Mucosa of stomach (tissue), 1 donor: ENCODE data around the gene PIAS4.
A peak's percentile ranks its signal among the peaks of the same experiment; 100 is the strongest.

Experiments
- H3K27me3 ChIP-seq: one replicate; pipeline ENCODE4 v1.7.0; 2013; ENCODE audit warnings: mild to moderate bottlenecking, low read length; ENCODE audit not compliant: control insufficient read depth, insufficient read depth
- H3K36me3 ChIP-seq: one replicate; pipeline ENCODE4 v1.7.0; 2013; ENCODE audit warnings: low read length; ENCODE audit not compliant: control insufficient read depth, insufficient read depth
- H3K4me1 ChIP-seq: one replicate; pipeline ENCODE4 v1.7.0; 2013; ENCODE audit warnings: mild to moderate bottlenecking, low read length; ENCODE audit not compliant: control insufficient read depth, insufficient read depth
- H3K4me3 ChIP-seq: one replicate; pipeline ENCODE4 v1.7.0; 2013; ENCODE audit warnings: low read length
- H3K9ac ChIP-seq: one replicate; pipeline ENCODE4 v1.7.0; 2013; ENCODE audit warnings: mild to moderate bottlenecking, low read length, moderate library complexity
- H3K9me3 ChIP-seq: one replicate; pipeline ENCODE4 v1.7.0; 2013; ENCODE audit warnings: mild to moderate bottlenecking, low read length, moderate library complexity; ENCODE audit not compliant: control insufficient read depth
- donor health status: Pancreatic carcinoma.

Gene PIAS4

GRCh38 chr19:3980353-3981251, 26.9 kb upstream of the PIAS4 start:
- no peaks in the 10 kb centered on the region for H3K9me3 ChIP-seq
- no peak overlapping the region for H3K9ac ChIP-seq
- no peaks in the 10 kb centered on the region for H3K27me3 ChIP-seq
- peaks cover 62% of the 10 kb centered on the region for H3K36me3 ChIP-seq
- peaks cover 29% of the 10 kb centered on the region for H3K4me1 ChIP-seq
- H3K4me3 ChIP-seq: no peak overlapping the region

- Histone ChIP-seq H3K4me3 (no peak overlapping the region), H3K36me3 (peaks cover 61% of the 10 kb centered on the region), H3K9me3 (no peaks in the 10 kb centered on the region)
These were observed 26.2 kb upstream of the PIAS4 start for GRCh38 chr19:3981373-3981735.

GRCh38 chr19:3981736-3982681, 25.5 kb upstream of the PIAS4 start:
- H3K9ac ChIP-seq: peak overlapping the region; percentile 28
- H3K4me3 ChIP-seq: no peak overlapping the region
- no peaks in the 10 kb centered on the region for H3K9me3 ChIP-seq
- H3K4me1 ChIP-seq: peaks cover 43% of the 10 kb centered on the region
- no peaks in the 10 kb centered on the region for H3K27me3 ChIP-seq
- peaks cover 55% of the 10 kb centered on the region for H3K36me3 ChIP-seq

More at GRCh38 chr19:3981373-3981735, 26.2 kb upstream of the PIAS4 start:
- Histone ChIP-seq H3K9ac (no peak overlapping the region), H3K4me1 (peaks cover 37% of the 10 kb centered on the region), H3K27me3 (no peaks in the 10 kb centered on the region)

- Histone ChIP-seq H3K4me1 (peaks cover 50% of the 10 kb centered on the region), H3K27me3 (no peaks in the 10 kb centered on the region), H3K4me3 (no peak overlapping the region), H3K9me3 (no peaks in the 10 kb centered on the region), H3K36me3 (peaks cover 45% of the 10 kb centered on the region), H3K9ac (peak overlapping the region; percentile 87)
These were observed 24.6 kb upstream of the PIAS4 start for GRCh38 chr19:3982701-3983541.

GRCh38 chr19:3983542-3983914, 24.0 kb upstream of the PIAS4 start:
- Histone ChIP-seq H3K27me3 (no peaks in the 10 kb centered on the region), H3K9ac (peak overlapping the region; percentile 87), H3K4me1 (peaks cover 55% of the 10 kb centered on the region), H3K36me3 (peaks cover 41% of the 10 kb centered on the region), H3K9me3 (no peaks in the 10 kb centered on the region), H3K4me3 (peak overlapping the region; percentile 83)

- Histone ChIP-seq H3K4me1 (peaks cover 55% of the 10 kb centered on the region), H3K36me3 (peaks cover 41% of the 10 kb centered on the region), H3K9ac (peak overlapping the region; percentile 87), H3K9me3 (no peaks in the 10 kb centered on the region), H3K4me3 (peak overlapping the region; percentile 83), H3K27me3 (no peaks in the 10 kb centered on the region)
These were observed 23.5 kb upstream of the PIAS4 start for GRCh38 chr19:3983936-3984583.

- Histone ChIP-seq H3K36me3 (peaks cover 41% of the 10 kb centered on the region), H3K4me1 (peaks cover 55% of the 10 kb centered on the region)
These were observed 23.0 kb upstream of the PIAS4 start for GRCh38 chr19:3984584-3984907.

GRCh38 chr19:3984908-3985642, 22.5 kb upstream of the PIAS4 start, which contains the start of gene EEF2:
Gene EEF2 (minus strand): TSS chr19:3985463. CDS start chr19:3985380, 83 bp downstream.
- Histone ChIP-seq H3K9ac (peak within 1 kb of the TSS; percentile 87), H3K4me1 (peaks cover 55% of the 10 kb centered on the region), H3K9me3 (no peaks in the 10 kb centered on the region), H3K36me3 (peaks cover 41% of the 10 kb centered on the region), H3K27me3 (no peaks in the 10 kb centered on the region), H3K4me3 (peak within 1 kb of the TSS; percentile 83)

More at GRCh38 chr19:3984584-3984907, 23.0 kb upstream of the PIAS4 start:
- Histone ChIP-seq H3K4me3 (peak overlapping the region; percentile 83), H3K27me3 (no peaks in the 10 kb centered on the region), H3K9me3 (no peaks in the 10 kb centered on the region), H3K9ac (peak overlapping the region; percentile 87)

GRCh38 chr19:3985643-3986259, 21.8 kb upstream of the PIAS4 start:
- peaks cover 55% of the 10 kb centered on the region for H3K4me1 ChIP-seq
- H3K27me3 ChIP-seq: no peaks in the 10 kb centered on the region
- H3K36me3 ChIP-seq: peaks cover 34% of the 10 kb centered on the region
- H3K9me3 ChIP-seq: no peaks in the 10 kb centered on the region
- H3K4me3 ChIP-seq: peak overlapping the region; percentile 83
- H3K9ac ChIP-seq: no peak overlapping the region

GRCh38 chr19:3986260-3987041, 21.1 kb upstream of the PIAS4 start:
- Histone ChIP-seq H3K27me3 (no peaks in the 10 kb centered on the region), H3K36me3 (peaks cover 27% of the 10 kb centered on the region), H3K9me3 (no peaks in the 10 kb centered on the region), H3K4me3 (no peak overlapping the region), H3K9ac (no peak overlapping the region), H3K4me1 (peaks cover 48% of the 10 kb centered on the region)
